HT1080 (cell line): ENCODE results near the gene PRIMPOL. TPM values are rescaled to one million over a fixed set of nuclear protein-coding genes. Genes with fewer than 3 reads are reported as not detected.

Experiments
- total RNA-seq: library from RNA; depleted of rRNA; stranded (reverse); fragments of >200 nt; shearing (Covaris generic); gene quantifications from 2 replicates; pipeline ENCODE4 v1.2.3, GENCODE V29; 2014; rRNA removed

PRIMPOL gene
- total RNA-seq, 1 experiment from 2014 or later, result 26.1 TPM

Other genes starting within 250 kb of the PRIMPOL start
- 18.9 and 22.8 TPM in 2 replicates for gene IRF2, start 175.2 kb upstream of the PRIMPOL start, total RNA-seq
- 32.1 and 34.0 TPM in 2 replicates for gene CASP3, start 291 bp upstream of the PRIMPOL start, total RNA-seq
- gene CENPU, start 84.4 kb downstream of the PRIMPOL start, total RNA-seq, result 37.1 and 37.3 TPM in 2 replicates
- gene ACSL1, start 176.2 kb downstream of the PRIMPOL start, total RNA-seq, result 6.0 and 6.6 TPM in 2 replicates